ENCODE data around the gene HAL. TPM values are rescaled to one million over a fixed set of nuclear protein-coding genes. Genes with fewer than 3 reads are reported as not detected.

The HAL gene
- total and polyA plus RNA-seq, 10 of the 15 experiments (the other 5 are each of a cell fraction or from before 2014, with no cell fraction given): 0.04 to 0.45 (median 0.13) TPM; not detected in 1

DNA sequence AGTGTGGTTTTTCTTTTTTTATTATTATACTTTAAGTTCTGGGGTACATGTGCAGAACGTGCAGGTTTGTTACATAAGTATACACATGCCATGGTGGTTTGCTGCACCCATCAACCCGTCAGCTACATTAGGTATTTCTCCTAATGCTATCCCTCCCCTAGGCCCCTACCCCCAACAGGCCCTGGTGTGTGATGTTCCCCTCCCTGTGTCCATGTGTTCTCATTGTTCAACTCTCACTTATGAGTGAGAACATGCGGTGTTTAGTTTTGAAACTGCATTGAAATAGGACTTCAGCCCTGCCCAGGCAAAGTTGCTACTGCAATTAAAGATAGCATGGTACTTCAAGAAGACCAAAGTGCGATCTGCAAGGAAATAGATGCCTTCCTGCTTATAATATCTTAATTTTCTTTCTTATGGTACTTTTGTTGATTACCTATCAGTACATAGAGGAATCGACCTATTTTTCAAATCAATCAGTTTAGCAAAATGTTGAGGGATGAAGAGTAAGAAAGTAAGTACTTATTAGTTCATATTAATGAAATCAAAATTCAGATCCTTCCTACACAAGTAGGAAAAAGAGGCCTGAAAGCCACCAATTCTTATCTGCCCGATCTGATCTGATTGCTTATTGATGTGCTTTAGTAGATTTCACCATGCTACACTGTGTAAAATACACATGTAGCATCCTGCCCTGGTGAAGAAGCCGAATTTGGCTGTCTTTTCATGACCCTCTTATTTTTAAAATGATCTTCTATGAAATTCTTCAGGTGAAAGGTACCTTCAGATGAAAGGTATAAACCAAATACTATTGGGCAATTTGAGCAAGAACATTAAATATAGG, 37.6 kb upstream of the HAL start:
- Histone ChIP-seq H3K4me1 (ENCODE audit: control insufficient read depth, insufficient read depth, low read length) (peaks cover 4% of the 10 kb centered on the region; the same call in 1 of the 2 replicates), H4K20me1 (ENCODE audit: control insufficient read depth, insufficient read depth) (no peaks in the 10 kb centered on the region), H3K9ac (ENCODE audit: control insufficient read depth, insufficient read depth, low read length) (no peak overlapping the region), H3K79me2 (ENCODE audit: control insufficient read depth, insufficient read depth, low read length) (peaks cover 3% of the 10 kb centered on the region; the same call in 1 of the 2 replicates), H3K4me3 (peak overlapping the region; percentile 77), H3K36me3 (ENCODE audit: control insufficient read depth in 2 of 2, insufficient read depth in 2 of 2, low read length in 1 of 2) (no peaks in the 10 kb centered on the region), H3K27me3 (replicated peaks in 1 of 2; ENCODE audit: control insufficient read depth in 2 of 2, insufficient read depth in 2 of 2, low read length in 1 of 2) (no peaks in the 10 kb centered on the region), H2AFZ (ENCODE audit: control insufficient read depth, low read depth, low read length) (no peak overlapping the region), H3K27ac (ENCODE audit: control insufficient read depth, insufficient read depth) (no peak overlapping the region), H3K9me3 (replicated peaks; ENCODE audit: control insufficient read depth, insufficient read depth, low read length) (no peaks in the 10 kb centered on the region), H3K4me2 (ENCODE audit: control insufficient read depth, insufficient read depth) (peak overlapping the region; percentile 91)
- ChIA-PET SMC1A (ENCODE audit: uncharacterized antibody, unreplicated experiment) (interaction anchor here (1.0 to 3.5 kb wide), 3 partner anchors 12 to 182 kb away, joined by 3 to 28 read pairs (median 4); no protein-coding TSS in a partner anchor), CTCF (interaction anchor here (1.2 to 3.6 kb wide), 4 partner anchors 13 to 483 kb away, joined by 3 to 14 read pairs (median 10); no protein-coding TSS in a partner anchor), POLR2A (interaction anchor here (1.6 kb wide), 1 partner anchor 13 kb away, joined by 5 read pairs; no protein-coding TSS in a partner anchor), RAD21 (ENCODE audit: unreplicated experiment) (interaction anchor here (1.1 to 2.3 kb wide), 2 partner anchors 13 to 181 kb away, joined by 4 to 5 read pairs; no protein-coding TSS in a partner anchor)
- in situ Hi-C loops (cut with MboI): no loop called here
- intact Hi-C loops (cut with micrococcal nuclease; ENCODE audit: unreplicated experiment): loop anchor here (2.0 to 10.0 kb wide), 2 partner anchors 13 to 371 kb away; partner anchors contain the start of gene CDK17
- BruUV-seq (replicated peaks): TSS peak; percentile 52
- no peak for ATAC-seq
- FAIRE-seq: no peak
- WGBS (ENCODE audit: insufficient coverage, insufficient replicate concordance, low lambda C conversion rate, missing lambda C conversion rate): 84% methylated on average over 7 of the region's 7 CpGs
- no peak for TF ChIP-seq SMAD5 (IDR thresholded peaks at IDR 0.05; ENCODE audit: low read depth)
- TF ChIP-seq, protein P1, sequence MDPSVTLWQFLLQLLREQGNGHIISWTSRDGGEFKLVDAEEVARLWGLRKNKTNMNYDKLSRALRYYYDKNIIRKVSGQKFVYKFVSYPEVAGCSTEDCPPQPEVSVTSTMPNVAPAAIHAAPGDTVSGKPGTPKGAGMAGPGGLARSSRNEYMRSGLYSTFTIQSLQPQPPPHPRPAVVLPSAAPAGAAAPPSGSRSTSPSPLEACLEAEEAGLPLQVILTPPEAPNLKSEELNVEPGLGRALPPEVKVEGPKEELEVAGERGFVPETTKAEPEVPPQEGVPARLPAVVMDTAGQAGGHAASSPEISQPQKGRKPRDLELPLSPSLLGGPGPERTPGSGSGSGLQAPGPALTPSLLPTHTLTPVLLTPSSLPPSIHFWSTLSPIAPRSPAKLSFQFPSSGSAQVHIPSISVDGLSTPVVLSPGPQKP (IDR thresholded peaks at IDR 0.05; ENCODE audit: low read depth, low read length): no peak
- TF ChIP-seq MYB (IDR thresholded peaks at IDR 0.05; ENCODE audit: borderline replicate concordance, low read depth, low read length): no peak
- TF ChIP-seq SMARCA5 (IDR thresholded peaks at IDR 0.05): no peak
- no peak for TF ChIP-seq TARDBP (IDR thresholded peaks at IDR 0.05; ENCODE audit: borderline replicate concordance)
- no peak for TF ChIP-seq KDM1A (IDR thresholded peaks at IDR 0.05; ENCODE audit: borderline replicate concordance)
- no peak for TF ChIP-seq EGR1 (IDR thresholded peaks at IDR 0.05; ENCODE audit: borderline replicate concordance in 1 of 2, low read depth in 2 of 2, low read length in 2 of 2)
- TF ChIP-seq, protein P2, sequence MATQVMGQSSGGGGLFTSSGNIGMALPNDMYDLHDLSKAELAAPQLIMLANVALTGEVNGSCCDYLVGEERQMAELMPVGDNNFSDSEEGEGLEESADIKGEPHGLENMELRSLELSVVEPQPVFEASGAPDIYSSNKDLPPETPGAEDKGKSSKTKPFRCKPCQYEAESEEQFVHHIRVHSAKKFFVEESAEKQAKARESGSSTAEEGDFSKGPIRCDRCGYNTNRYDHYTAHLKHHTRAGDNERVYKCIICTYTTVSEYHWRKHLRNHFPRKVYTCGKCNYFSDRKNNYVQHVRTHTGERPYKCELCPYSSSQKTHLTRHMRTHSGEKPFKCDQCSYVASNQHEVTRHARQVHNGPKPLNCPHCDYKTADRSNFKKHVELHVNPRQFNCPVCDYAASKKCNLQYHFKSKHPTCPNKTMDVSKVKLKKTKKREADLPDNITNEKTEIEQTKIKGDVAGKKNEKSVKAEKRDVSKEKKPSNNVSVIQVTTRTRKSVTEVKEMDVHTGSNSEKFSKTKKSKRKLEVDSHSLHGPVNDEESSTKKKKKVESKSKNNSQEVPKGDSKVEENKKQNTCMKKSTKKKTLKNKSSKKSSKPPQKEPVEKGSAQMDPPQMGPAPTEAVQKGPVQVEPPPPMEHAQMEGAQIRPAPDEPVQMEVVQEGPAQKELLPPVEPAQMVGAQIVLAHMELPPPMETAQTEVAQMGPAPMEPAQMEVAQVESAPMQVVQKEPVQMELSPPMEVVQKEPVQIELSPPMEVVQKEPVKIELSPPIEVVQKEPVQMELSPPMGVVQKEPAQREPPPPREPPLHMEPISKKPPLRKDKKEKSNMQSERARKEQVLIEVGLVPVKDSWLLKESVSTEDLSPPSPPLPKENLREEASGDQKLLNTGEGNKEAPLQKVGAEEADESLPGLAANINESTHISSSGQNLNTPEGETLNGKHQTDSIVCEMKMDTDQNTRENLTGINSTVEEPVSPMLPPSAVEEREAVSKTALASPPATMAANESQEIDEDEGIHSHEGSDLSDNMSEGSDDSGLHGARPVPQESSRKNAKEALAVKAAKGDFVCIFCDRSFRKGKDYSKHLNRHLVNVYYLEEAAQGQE (IDR thresholded peaks at IDR 0.05; ENCODE audit: low read depth, low read length): no peak
- no peak for TF ChIP-seq HDAC2 (IDR thresholded peaks at IDR 0.05)
- TF ChIP-seq MTA3 (IDR thresholded peaks at IDR 0.05; ENCODE audit: borderline replicate concordance, low read length): no peak
- TF ChIP-seq TCF12 (IDR thresholded peaks at IDR 0.05; ENCODE audit: low read depth, low read length): no peak
- no peak for TF ChIP-seq ZNF207 (IDR thresholded peaks at IDR 0.05; ENCODE audit: borderline replicate concordance)
- no peak for TF ChIP-seq STAT3 (IDR thresholded peaks at IDR 0.05; ENCODE audit: low read depth, low read length)
- TF ChIP-seq, protein P3, sequence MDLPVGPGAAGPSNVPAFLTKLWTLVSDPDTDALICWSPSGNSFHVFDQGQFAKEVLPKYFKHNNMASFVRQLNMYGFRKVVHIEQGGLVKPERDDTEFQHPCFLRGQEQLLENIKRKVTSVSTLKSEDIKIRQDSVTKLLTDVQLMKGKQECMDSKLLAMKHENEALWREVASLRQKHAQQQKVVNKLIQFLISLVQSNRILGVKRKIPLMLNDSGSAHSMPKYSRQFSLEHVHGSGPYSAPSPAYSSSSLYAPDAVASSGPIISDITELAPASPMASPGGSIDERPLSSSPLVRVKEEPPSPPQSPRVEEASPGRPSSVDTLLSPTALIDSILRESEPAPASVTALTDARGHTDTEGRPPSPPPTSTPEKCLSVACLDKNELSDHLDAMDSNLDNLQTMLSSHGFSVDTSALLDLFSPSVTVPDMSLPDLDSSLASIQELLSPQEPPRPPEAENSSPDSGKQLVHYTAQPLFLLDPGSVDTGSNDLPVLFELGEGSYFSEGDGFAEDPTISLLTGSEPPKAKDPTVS (IDR thresholded peaks at IDR 0.05; ENCODE audit: low read depth, low read length): no peak
- TF ChIP-seq GABPA (IDR thresholded peaks at IDR 0.05; ENCODE audit: low read depth): no peak
- TF ChIP-seq POLR2A (IDR thresholded peaks at IDR 0.05; ENCODE audit: low read depth, low read length): no peak
- DNase-seq (ENCODE audit: low read depth, low spot score): no peak

Measured in GM12878 (cell line).